ENCODE measurements around the gene FAM9C. TPM values are rescaled to one million over a fixed set of nuclear protein-coding genes. Genes with fewer than 3 reads are reported as not detected.
A peak's percentile ranks its signal among the peaks of the same experiment; 100 is the strongest.

FAM9C gene
- polyA plus RNA-seq, 3 donors from 2014 or later = not detected

- peaks cover 0 to 10% (median 3%) of the 10 kb centered on the region in 3 donors for H3K27me3 Mint-ChIP-seq (ENCODE audit: low read depth in 3 of 3)
- H3K27ac Mint-ChIP-seq = peak overlapping the region in 1 of 6 donors; percentile 26
- no peaks in the 10 kb centered on the region for H3K36me3 Mint-ChIP-seq
- H3K4me3 Mint-ChIP-seq = peak overlapping the region in 2 of 5 donors; percentile 21 to 30
- H3K4me1 Mint-ChIP-seq = peaks cover 64 to 66% of the 10 kb centered on the region in 2 donors
- no peak for DNase-seq
- H3K9me3 Mint-ChIP-seq = peaks cover 0 to 7% (median 0%) of the 10 kb centered on the region in 6 donors
Measured at GRCh38 chrX:13047759-13048158, 3.3 kb upstream of the FAM9C start.

- peak overlapping the region; percentile 15 to 86 (median 70) for H3K27ac Mint-ChIP-seq
- H3K36me3 Mint-ChIP-seq = no peaks in the 10 kb centered on the region
- H3K4me3 Mint-ChIP-seq = peak overlapping the region; percentile 28 to 74 (median 46)
- peaks cover 49 to 60% of the 10 kb centered on the region in 2 donors for H3K4me1 Mint-ChIP-seq
- H3K9me3 Mint-ChIP-seq = peaks cover 0 to 4% (median 0%) of the 10 kb centered on the region in 6 donors
- peak; percentile 9 to 28 (median 23) for DNase-seq
- H3K27me3 Mint-ChIP-seq (ENCODE audit: low read depth in 3 of 3) = peaks cover 0 to 6% (median 3%) of the 10 kb centered on the region in 3 donors
Measured at GRCh38 chrX:13046141-13046855, 1.9 kb upstream of the FAM9C start.

GRCh38 chrX:13043938-13044337 is 482 bp downstream of the FAM9C start:
- Mint-ChIP-seq H3K36me3 (no peaks in the 10 kb centered on the region), H3K4me3 (no peak overlapping the region), H3K4me1 (peaks cover 35 to 45% of the 10 kb centered on the region in 2 donors), H3K9me3 (peaks cover 0 to 2% (median 0%) of the 10 kb centered on the region in 6 donors), H3K27ac (no peak overlapping the region), H3K27me3 (ENCODE audit: low read depth in 3 of 3) (peaks cover 0 to 13% (median 4%) of the 10 kb centered on the region in 3 donors)
- no peak for DNase-seq

- Mint-ChIP-seq H3K27me3 (ENCODE audit: low read depth in 3 of 3) (peaks cover 0 to 14% (median 4%) of the 10 kb centered on the region in 3 donors), H3K27ac (peak overlapping the region in 1 of 6 donors; percentile 23), H3K4me1 (peaks cover 29 to 37% of the 10 kb centered on the region in 2 donors), H3K4me3 (no peak overlapping the region), H3K36me3 (no peaks in the 10 kb centered on the region), H3K9me3 (peaks cover 0 to 2% (median 0%) of the 10 kb centered on the region in 6 donors)
- DNase-seq = no peak
Measured at GRCh38 chrX:13043138-13043537, 1.3 kb downstream of the FAM9C start.

- peaks cover 0 to 5% (median 0%) of the 10 kb centered on the region in 6 donors for H3K9me3 Mint-ChIP-seq
- H3K4me1 Mint-ChIP-seq = peaks cover 0 to under 1% of the 10 kb centered on the region in 2 donors
- no peak overlapping the region for H3K27ac Mint-ChIP-seq
- H3K4me3 Mint-ChIP-seq = no peak overlapping the region
- H3K27me3 Mint-ChIP-seq (ENCODE audit: low read depth in 3 of 3) = peaks cover 0 to 15% (median 5%) of the 10 kb centered on the region in 3 donors
- no peak for DNase-seq
- H3K36me3 Mint-ChIP-seq = no peaks in the 10 kb centered on the region
Measured at GRCh38 chrX:13036896-13037295, 7.5 kb downstream of the FAM9C start.

GRCh38 chrX:13033193-13033592 is 11.2 kb downstream of the FAM9C start:
- Mint-ChIP-seq H3K4me3 (no peak overlapping the region), H3K4me1 (peaks cover 22 to 27% of the 10 kb centered on the region in 2 donors), H3K27me3 (ENCODE audit: low read depth in 3 of 3) (peaks cover 0 to 11% (median 7%) of the 10 kb centered on the region in 3 donors), H3K27ac (no peak overlapping the region), H3K9me3 (peaks cover 0 to 5% (median 0%) of the 10 kb centered on the region in 6 donors), H3K36me3 (no peaks in the 10 kb centered on the region)
- DNase-seq = no peak

GRCh38 chrX:13029887-13030771 is 14.3 kb downstream of the FAM9C start:
- peak overlapping the region; percentile 19 to 84 (median 62) for H3K27ac Mint-ChIP-seq
- no peaks in the 10 kb centered on the region for H3K36me3 Mint-ChIP-seq
- no peaks in the 10 kb centered on the region for H3K9me3 Mint-ChIP-seq
- no peak for DNase-seq
- H3K27me3 Mint-ChIP-seq (ENCODE audit: low read depth in 3 of 3) = peaks cover 2 to 9% (median 9%) of the 10 kb centered on the region in 3 donors
- H3K4me3 Mint-ChIP-seq = peak overlapping the region; percentile 0 to 58 (median 52)
- H3K4me1 Mint-ChIP-seq = peaks cover 50 to 58% of the 10 kb centered on the region in 2 donors

GRCh38 chrX:13029637-13029886 is 14.9 kb downstream of the FAM9C start:
- Mint-ChIP-seq H3K4me1 (peaks cover 55 to 62% of the 10 kb centered on the region in 2 donors), H3K9me3 (peaks cover 0 to 2% (median 0%) of the 10 kb centered on the region in 6 donors), H3K4me3 (no peak overlapping the region), H3K27me3 (ENCODE audit: low read depth in 3 of 3) (peaks cover 2 to 10% (median 9%) of the 10 kb centered on the region in 3 donors), H3K36me3 (no peaks in the 10 kb centered on the region), H3K27ac (peak overlapping the region in 4 of 6 donors; percentile 19 to 50 (median 28))
- DNase-seq = no peak

GRCh38 chrX:13028871-13029636 is 15.4 kb downstream of the FAM9C start:
- H3K4me1 Mint-ChIP-seq = peaks cover 55 to 62% of the 10 kb centered on the region in 2 donors

GRCh38 chrX:13026877-13027652 is 17.4 kb downstream of the FAM9C start:
- peak; percentile 37 to 41 (median 38) for DNase-seq
- H3K4me1 Mint-ChIP-seq = peaks cover 61 to 69% of the 10 kb centered on the region in 2 donors
- peak overlapping the region; percentile 34 to 62 (median 56) for H3K4me3 Mint-ChIP-seq
- H3K9me3 Mint-ChIP-seq = peaks cover 0 to 2% (median 0%) of the 10 kb centered on the region in 6 donors
- H3K36me3 Mint-ChIP-seq = no peaks in the 10 kb centered on the region
- H3K27ac Mint-ChIP-seq = peak overlapping the region; percentile 53 to 88 (median 78)
- peaks cover 2 to 19% (median 10%) of the 10 kb centered on the region in 3 donors for H3K27me3 Mint-ChIP-seq (ENCODE audit: low read depth in 3 of 3)

More at GRCh38 chrX:13028871-13029636, 15.4 kb downstream of the FAM9C start:
- peak overlapping the region in 4 of 6 donors; percentile 19 to 50 (median 28) for H3K27ac Mint-ChIP-seq
- H3K27me3 Mint-ChIP-seq (ENCODE audit: low read depth in 3 of 3) = peaks cover 2 to 10% (median 10%) of the 10 kb centered on the region in 3 donors
- H3K4me3 Mint-ChIP-seq = no peak overlapping the region
- H3K36me3 Mint-ChIP-seq = no peaks in the 10 kb centered on the region
- H3K9me3 Mint-ChIP-seq = peaks cover 0 to 2% (median 0%) of the 10 kb centered on the region in 6 donors
- no peak for DNase-seq

GRCh38 chrX:13024986-13025385 is 19.4 kb downstream of the FAM9C start:
- H3K4me1 Mint-ChIP-seq = peaks cover 50 to 57% of the 10 kb centered on the region in 2 donors
- H3K4me3 Mint-ChIP-seq = no peak overlapping the region
- peaks cover 0 to 2% (median 0%) of the 10 kb centered on the region in 6 donors for H3K9me3 Mint-ChIP-seq
- peak overlapping the region in 2 of 6 donors; percentile 40 to 80 for H3K27ac Mint-ChIP-seq
- DNase-seq = no peak
- peaks cover 2 to 13% (median 12%) of the 10 kb centered on the region in 3 donors for H3K27me3 Mint-ChIP-seq (ENCODE audit: low read depth in 3 of 3)
- no peaks in the 10 kb centered on the region for H3K36me3 Mint-ChIP-seq

- Mint-ChIP-seq H3K27ac (no peak overlapping the region), H3K36me3 (no peaks in the 10 kb centered on the region), H3K9me3 (peaks cover 0 to 2% (median 0%) of the 10 kb centered on the region in 6 donors), H3K27me3 (ENCODE audit: low read depth in 3 of 3) (peaks cover 2 to 15% (median 13%) of the 10 kb centered on the region in 3 donors), H3K4me3 (no peak overlapping the region), H3K4me1 (peaks cover 41 to 48% of the 10 kb centered on the region in 2 donors)
- DNase-seq = no peak
Measured at GRCh38 chrX:13023979-13024378, 20.4 kb downstream of the FAM9C start.
